ENCODE measurements around the gene ANKRD44.

GRCh38 chr2:197149546-197149945 is 161.0 kb downstream of the ANKRD44 start:
- TF ChIP-seq CTCF (IDR thresholded peaks at IDR 0.05) (no peak), POLR2AphosphoS5 (IDR thresholded peaks at IDR 0.05) (no peak), POLR2A (IDR thresholded peaks at IDR 0.05) (no peak)

All from gastroesophageal sphincter (tissue), 3 donors.